Nephron progenitor cell (in vitro differentiated cells): ENCODE measurements around the gene TLDC2.
"Not testable (repeated sequence)": the region's sequence is repeated elsewhere in the genome, so short reads cannot be mapped to it uniquely, and the experiment has no call there.

ENCODE experiments used
- DNase-seq: peaks from one replicate; pipeline ENCODE4 v3.0.0; 2021
- H3K27ac Mint-ChIP-seq: 2 replicates; pipeline ENCODE4 v1.8.0; 2021; ENCODE audit warnings: mild to moderate bottlenecking, moderate library complexity, mixed read lengths
- H3K27me3 Mint-ChIP-seq: 2 replicates; pipeline ENCODE4 v1.8.0; 2021; ENCODE audit warnings: mild to moderate bottlenecking, low read depth, mixed read lengths; ENCODE audit not compliant: poor library complexity
- H3K36me3 Mint-ChIP-seq: 2 replicates; pipeline ENCODE4 v1.8.0; 2021; ENCODE audit warnings: low read depth, mixed read lengths
- H3K4me1 Mint-ChIP-seq: 2 replicates; pipeline ENCODE4 v1.8.0; 2021; ENCODE audit warnings: mixed read lengths
- H3K4me3 Mint-ChIP-seq: 2 replicates; pipeline ENCODE4 v1.8.0; 2021; ENCODE audit warnings: mild to moderate bottlenecking, moderate library complexity, mixed read lengths
- H3K9me3 Mint-ChIP-seq: 2 replicates; pipeline ENCODE4 v1.8.0; 2021; ENCODE audit warnings: mild to moderate bottlenecking, moderate library complexity, mixed read lengths
- TF ChIP-seq, protein P1 (sequence below): fragments of 200-600 bp; sonication (generic); IDR thresholded peaks from 2 replicates; pipeline ENCODE4 v1.5.0; 2021; ENCODE audit warnings: antibody characterized with exemption

The TLDC2 gene

GRCh38 chr20:36839150-36839549 lies 36.8 kb upstream of the TLDC2 start:
- Mint-ChIP-seq H3K27ac (peak overlapping the region; percentile 70), H3K4me3 (no peak overlapping the region), H3K27me3 (peaks cover 6% of the 10 kb centered on the region), H3K9me3 (no peaks in the 10 kb centered on the region), H3K36me3 (peaks cover 38% of the 10 kb centered on the region), H3K4me1 (peaks cover 30% of the 10 kb centered on the region)
- DNase-seq, result no peak
- TF ChIP-seq, protein P1, sequence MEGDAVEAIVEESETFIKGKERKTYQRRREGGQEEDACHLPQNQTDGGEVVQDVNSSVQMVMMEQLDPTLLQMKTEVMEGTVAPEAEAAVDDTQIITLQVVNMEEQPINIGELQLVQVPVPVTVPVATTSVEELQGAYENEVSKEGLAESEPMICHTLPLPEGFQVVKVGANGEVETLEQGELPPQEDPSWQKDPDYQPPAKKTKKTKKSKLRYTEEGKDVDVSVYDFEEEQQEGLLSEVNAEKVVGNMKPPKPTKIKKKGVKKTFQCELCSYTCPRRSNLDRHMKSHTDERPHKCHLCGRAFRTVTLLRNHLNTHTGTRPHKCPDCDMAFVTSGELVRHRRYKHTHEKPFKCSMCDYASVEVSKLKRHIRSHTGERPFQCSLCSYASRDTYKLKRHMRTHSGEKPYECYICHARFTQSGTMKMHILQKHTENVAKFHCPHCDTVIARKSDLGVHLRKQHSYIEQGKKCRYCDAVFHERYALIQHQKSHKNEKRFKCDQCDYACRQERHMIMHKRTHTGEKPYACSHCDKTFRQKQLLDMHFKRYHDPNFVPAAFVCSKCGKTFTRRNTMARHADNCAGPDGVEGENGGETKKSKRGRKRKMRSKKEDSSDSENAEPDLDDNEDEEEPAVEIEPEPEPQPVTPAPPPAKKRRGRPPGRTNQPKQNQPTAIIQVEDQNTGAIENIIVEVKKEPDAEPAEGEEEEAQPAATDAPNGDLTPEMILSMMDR, result no peak

DNA sequence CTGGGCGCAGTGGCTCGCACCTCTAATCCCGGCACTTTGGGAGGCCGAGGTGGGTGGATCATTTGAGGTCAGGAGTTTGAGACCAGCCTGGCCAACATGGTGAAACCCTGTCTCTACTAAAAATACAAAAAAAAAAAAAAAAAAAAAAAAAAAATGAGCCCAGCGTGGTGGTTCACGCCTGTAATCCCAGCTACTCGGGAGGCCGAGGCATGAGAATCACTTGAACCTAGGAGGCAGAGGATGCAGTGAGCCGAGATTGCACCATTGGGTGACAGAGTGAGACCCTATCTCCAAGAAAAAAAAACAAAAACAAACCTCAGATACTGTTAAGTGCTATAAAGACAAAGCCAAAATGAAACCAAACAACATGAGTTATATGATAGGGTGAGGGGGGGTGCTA lies 34.9 kb upstream of the TLDC2 start:
- Mint-ChIP-seq H3K36me3 (peaks cover 38% of the 10 kb centered on the region), H3K27ac (peak overlapping the region; percentile 21)
- H3K9me3 Mint-ChIP-seq, result not testable (repeated sequence)

GRCh38 chr20:36845288-36845971 lies 30.5 kb upstream of the TLDC2 start:
- H3K27ac Mint-ChIP-seq, result peak overlapping the region; percentile 54
- H3K4me3 Mint-ChIP-seq, result no peak overlapping the region
- TF ChIP-seq, protein P1, result no peak

More for the DNA sequence above, 34.9 kb upstream of the TLDC2 start:
- peaks cover 17% of the 10 kb centered on the region for H3K4me1 Mint-ChIP-seq
- not testable (repeated sequence) for H3K27me3 Mint-ChIP-seq, H3K4me3 Mint-ChIP-seq, DNase-seq

DNA sequence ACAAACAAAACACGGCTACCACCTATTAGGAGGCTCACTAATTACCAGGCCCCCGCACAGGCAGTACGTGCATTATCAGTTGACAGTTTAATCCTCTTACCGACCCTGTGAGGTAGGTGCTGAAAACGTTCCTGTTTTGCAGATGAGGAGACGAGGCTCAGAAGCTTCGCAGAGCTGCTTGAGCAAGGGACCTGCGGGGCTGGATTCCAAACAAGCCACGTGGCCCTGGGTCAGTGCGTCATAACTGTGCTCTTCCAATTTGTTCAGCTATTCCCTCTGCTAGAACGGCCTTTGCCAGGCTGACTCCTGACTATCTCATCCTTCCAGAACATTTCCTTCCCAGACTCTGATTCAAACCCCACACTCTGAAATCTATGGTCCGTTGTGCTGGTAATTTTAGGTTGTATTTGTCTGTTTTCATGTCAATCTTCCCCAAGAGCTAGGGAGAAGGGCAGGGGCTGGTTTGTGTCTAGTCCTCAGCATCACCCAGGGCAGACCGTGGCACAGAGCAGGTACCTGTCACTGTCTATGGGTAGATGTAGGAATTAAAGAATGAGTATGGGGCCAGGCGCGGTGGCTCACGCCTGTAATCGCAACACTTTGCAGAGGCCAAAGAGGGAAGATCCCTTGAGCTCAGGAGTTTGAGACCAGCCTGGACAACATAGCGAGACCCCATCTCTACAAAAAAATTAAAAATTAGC lies 28.8 kb upstream of the TLDC2 start:
- Mint-ChIP-seq H3K27ac (peak overlapping the region; percentile 81), H3K4me1 (peaks cover 26% of the 10 kb centered on the region), H3K27me3 (peaks cover 7% of the 10 kb centered on the region), H3K9me3 (peaks cover 16% of the 10 kb centered on the region), H3K36me3 (peaks cover 41% of the 10 kb centered on the region), H3K4me3 (no peak overlapping the region)
- no peak for DNase-seq
- TF ChIP-seq, protein P1, result no peak

More at GRCh38 chr20:36845288-36845971, 30.5 kb upstream of the TLDC2 start:
- no peak for DNase-seq
- Mint-ChIP-seq H3K36me3 (peaks cover 33% of the 10 kb centered on the region), H3K27me3 (peaks cover 7% of the 10 kb centered on the region), H3K4me1 (peaks cover 29% of the 10 kb centered on the region), H3K9me3 (no peaks in the 10 kb centered on the region)

- peaks cover 26% of the 10 kb centered on the region for H3K4me1 Mint-ChIP-seq
- H3K36me3 Mint-ChIP-seq, result peaks cover 39% of the 10 kb centered on the region
- H3K27me3 Mint-ChIP-seq, result peaks cover 7% of the 10 kb centered on the region
- no peak for DNase-seq
- peaks cover 16% of the 10 kb centered on the region for H3K9me3 Mint-ChIP-seq
- TF ChIP-seq, protein P1, result no peak
- H3K27ac Mint-ChIP-seq, result no peak overlapping the region
- no peak overlapping the region for H3K4me3 Mint-ChIP-seq
Observed at GRCh38 chr20:36847710-36848040, 28.3 kb upstream of the TLDC2 start.

GRCh38 chr20:36848078-36848660 lies 27.8 kb upstream of the TLDC2 start:
- TF ChIP-seq, protein P1, result no peak
- H3K27ac Mint-ChIP-seq, result no peak overlapping the region
- no peak for DNase-seq
- peaks cover 7% of the 10 kb centered on the region for H3K27me3 Mint-ChIP-seq
- peaks cover 26% of the 10 kb centered on the region for H3K4me1 Mint-ChIP-seq
- H3K4me3 Mint-ChIP-seq, result no peak overlapping the region
- H3K9me3 Mint-ChIP-seq, result peaks cover 16% of the 10 kb centered on the region
- H3K36me3 Mint-ChIP-seq, result peaks cover 40% of the 10 kb centered on the region
